HG03060 (cell line): ENCODE measurements around the gene INF2.

ENCODE experiments used
- ATAC-seq: cut with Tn5 transposase; IDR thresholded peaks from one replicate; pipeline ENCODE4 v1.9.1; 2021; ENCODE audit warnings: low read depth, moderate number of reproducible peaks; ENCODE audit not compliant: unreplicated experiment

INF2 gene

GRCh38 chr14:104700225-104700651, 10.8 kb downstream of the INF2 start:
- ATAC-seq = no peak

- no peak for ATAC-seq
These were observed 11.4 kb downstream of the INF2 start for GRCh38 chr14:104700747-104701217.

GRCh38 chr14:104701383-104702076, 12.1 kb downstream of the INF2 start:
- no peak for ATAC-seq

- no peak for ATAC-seq
These were observed 12.7 kb downstream of the INF2 start for GRCh38 chr14:104702106-104702505.

GRCh38 chr14:104702673-104703072, 13.3 kb downstream of the INF2 start:
- no peak for ATAC-seq

- no peak for ATAC-seq
These were observed 13.9 kb downstream of the INF2 start for GRCh38 chr14:104703269-104703668.

GRCh38 chr14:104704252-104704651, 14.8 kb downstream of the INF2 start:
- ATAC-seq = no peak

- ATAC-seq = no peak
These were observed 16.1 kb downstream of the INF2 start for GRCh38 chr14:104705340-104706047.

GRCh38 chr14:104706733-104707607, 17.6 kb downstream of the INF2 start:
- ATAC-seq = no peak

- no peak for ATAC-seq
These were observed 18.5 kb downstream of the INF2 start for GRCh38 chr14:104707608-104708595.

- no peak for ATAC-seq
These were observed 19.3 kb downstream of the INF2 start for GRCh38 chr14:104708606-104709268.

GRCh38 chr14:104709387-104710039, 20.1 kb downstream of the INF2 start:
- ATAC-seq = no peak

GRCh38 chr14:104710071-104710735, 20.8 kb downstream of the INF2 start:
- ATAC-seq = no peak

- ATAC-seq = no peak
These were observed 23.7 kb downstream of the INF2 start for GRCh38 chr14:104712881-104713734.

- no peak for ATAC-seq
These were observed 24.6 kb downstream of the INF2 start for GRCh38 chr14:104714066-104714465.

GRCh38 chr14:104714681-104715080, 25.3 kb downstream of the INF2 start:
- no peak for ATAC-seq

GRCh38 chr14:104715416-104715815, 26.0 kb downstream of the INF2 start:
- no peak for ATAC-seq
